ENCODE results near the gene KSR2. TPM values are rescaled to one million over a fixed set of nuclear protein-coding genes. Genes with fewer than 3 reads are reported as not detected.

Gene KSR2
- total and polyA plus RNA-seq, 10 of the 15 experiments (the other 5 are each of a cell fraction or from before 2014, with no cell fraction given) = under 0.01 to 1.5 (median 0.01) TPM; not detected in 3

DNA sequence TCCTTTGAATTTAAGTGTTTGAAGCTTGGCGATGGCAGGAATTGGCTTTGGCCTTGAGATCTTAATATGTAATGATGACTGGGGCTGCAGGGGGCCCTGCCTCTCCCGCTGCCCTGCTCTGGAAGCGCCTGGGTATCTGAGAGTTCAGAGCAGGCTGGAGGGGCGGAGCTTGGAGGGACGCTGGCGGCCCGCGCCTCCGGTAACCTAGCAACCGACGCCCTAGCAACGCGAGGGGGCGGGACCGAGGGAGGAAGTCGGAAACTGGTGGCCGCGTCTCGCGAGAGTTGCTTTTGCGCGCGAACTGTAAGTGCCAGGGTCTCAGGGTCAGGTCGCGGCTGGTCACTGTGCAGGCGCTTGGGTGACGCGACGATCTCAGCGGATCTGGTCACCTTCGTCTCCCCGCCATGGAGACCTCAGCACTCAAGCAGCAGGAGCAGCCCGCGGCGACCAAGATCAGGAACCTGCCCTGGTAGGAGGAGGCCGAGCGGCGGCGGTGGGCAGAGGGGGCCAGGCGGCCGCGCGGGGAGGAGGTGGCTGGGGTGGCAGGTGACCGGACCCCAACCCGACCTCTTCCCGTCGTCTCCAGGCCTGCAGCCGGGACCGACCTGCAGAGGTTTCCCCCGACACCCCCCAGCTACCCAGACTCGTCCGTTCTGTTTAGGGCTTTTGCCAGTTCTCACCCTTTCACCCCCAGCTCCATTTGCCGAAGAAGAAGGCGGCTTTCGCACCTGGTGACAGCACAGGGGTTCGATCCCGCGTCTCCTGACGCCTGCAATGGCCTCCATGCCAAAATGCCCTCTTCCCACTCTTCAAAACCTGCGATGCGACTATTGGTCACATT, 47.9 kb upstream of the KSR2 start, which contains the start of gene RFC5 (continued):
- no peak for TF ChIP-seq MTA3 (IDR thresholded peaks at IDR 0.05; ENCODE audit: borderline replicate concordance, low read length)
- 0 out of 2 replicates have a peak, but pooled peaks have one; percentile 16 for TF ChIP-seq RFX5 (IDR thresholded peaks at IDR 0.05; ENCODE audit: low read depth, low read length)
- TF ChIP-seq, protein P1, sequence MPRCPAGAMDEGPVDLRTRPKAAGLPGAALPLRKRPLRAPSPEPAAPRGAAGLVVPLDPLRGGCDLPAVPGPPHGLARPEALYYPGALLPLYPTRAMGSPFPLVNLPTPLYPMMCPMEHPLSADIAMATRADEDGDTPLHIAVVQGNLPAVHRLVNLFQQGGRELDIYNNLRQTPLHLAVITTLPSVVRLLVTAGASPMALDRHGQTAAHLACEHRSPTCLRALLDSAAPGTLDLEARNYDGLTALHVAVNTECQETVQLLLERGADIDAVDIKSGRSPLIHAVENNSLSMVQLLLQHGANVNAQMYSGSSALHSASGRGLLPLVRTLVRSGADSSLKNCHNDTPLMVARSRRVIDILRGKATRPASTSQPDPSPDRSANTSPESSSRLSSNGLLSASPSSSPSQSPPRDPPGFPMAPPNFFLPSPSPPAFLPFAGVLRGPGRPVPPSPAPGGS (IDR thresholded peaks at IDR 0.05; ENCODE audit: borderline replicate concordance, insufficient read depth, low read depth, low read length, poor library complexity, severe bottlenecking) = no peak
- no peak for TF ChIP-seq EZH2 (IDR thresholded peaks at IDR 0.05; ENCODE audit: borderline replicate concordance, control insufficient read depth, low read depth, low read length)
- TF ChIP-seq, protein P2, sequence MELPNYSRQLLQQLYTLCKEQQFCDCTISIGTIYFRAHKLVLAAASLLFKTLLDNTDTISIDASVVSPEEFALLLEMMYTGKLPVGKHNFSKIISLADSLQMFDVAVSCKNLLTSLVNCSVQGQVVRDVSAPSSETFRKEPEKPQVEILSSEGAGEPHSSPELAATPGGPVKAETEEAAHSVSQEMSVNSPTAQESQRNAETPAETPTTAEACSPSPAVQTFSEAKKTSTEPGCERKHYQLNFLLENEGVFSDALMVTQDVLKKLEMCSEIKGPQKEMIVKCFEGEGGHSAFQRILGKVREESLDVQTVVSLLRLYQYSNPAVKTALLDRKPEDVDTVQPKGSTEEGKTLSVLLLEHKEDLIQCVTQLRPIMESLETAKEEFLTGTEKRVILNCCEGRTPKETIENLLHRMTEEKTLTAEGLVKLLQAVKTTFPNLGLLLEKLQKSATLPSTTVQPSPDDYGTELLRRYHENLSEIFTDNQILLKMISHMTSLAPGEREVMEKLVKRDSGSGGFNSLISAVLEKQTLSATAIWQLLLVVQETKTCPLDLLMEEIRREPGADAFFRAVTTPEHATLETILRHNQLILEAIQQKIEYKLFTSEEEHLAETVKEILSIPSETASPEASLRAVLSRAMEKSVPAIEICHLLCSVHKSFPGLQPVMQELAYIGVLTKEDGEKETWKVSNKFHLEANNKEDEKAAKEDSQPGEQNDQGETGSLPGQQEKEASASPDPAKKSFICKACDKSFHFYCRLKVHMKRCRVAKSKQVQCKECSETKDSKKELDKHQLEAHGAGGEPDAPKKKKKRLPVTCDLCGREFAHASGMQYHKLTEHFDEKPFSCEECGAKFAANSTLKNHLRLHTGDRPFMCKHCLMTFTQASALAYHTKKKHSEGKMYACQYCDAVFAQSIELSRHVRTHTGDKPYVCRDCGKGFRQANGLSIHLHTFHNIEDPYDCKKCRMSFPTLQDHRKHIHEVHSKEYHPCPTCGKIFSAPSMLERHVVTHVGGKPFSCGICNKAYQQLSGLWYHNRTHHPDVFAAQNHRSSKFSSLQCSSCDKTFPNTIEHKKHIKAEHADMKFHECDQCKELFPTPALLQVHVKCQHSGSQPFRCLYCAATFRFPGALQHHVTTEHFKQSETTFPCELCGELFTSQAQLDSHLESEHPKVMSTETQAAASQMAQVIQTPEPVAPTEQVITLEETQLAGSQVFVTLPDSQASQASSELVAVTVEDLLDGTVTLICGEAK (IDR thresholded peaks at IDR 0.05; ENCODE audit: borderline replicate concordance) = peak; percentile 85
- TF ChIP-seq, protein P3, sequence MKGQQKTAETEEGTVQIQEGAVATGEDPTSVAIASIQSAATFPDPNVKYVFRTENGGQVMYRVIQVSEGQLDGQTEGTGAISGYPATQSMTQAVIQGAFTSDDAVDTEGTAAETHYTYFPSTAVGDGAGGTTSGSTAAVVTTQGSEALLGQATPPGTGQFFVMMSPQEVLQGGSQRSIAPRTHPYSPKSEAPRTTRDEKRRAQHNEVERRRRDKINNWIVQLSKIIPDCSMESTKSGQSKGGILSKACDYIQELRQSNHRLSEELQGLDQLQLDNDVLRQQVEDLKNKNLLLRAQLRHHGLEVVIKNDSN (IDR thresholded peaks at IDR 0.05; ENCODE audit: borderline replicate concordance, extremely low read length, insufficient read depth, low read depth, low read length) = no peak
- peak; percentile 83 for TF ChIP-seq TAF1 (IDR thresholded peaks at IDR 0.05; ENCODE audit: borderline replicate concordance, low read depth, low read length)
- TF ChIP-seq, protein P4, sequence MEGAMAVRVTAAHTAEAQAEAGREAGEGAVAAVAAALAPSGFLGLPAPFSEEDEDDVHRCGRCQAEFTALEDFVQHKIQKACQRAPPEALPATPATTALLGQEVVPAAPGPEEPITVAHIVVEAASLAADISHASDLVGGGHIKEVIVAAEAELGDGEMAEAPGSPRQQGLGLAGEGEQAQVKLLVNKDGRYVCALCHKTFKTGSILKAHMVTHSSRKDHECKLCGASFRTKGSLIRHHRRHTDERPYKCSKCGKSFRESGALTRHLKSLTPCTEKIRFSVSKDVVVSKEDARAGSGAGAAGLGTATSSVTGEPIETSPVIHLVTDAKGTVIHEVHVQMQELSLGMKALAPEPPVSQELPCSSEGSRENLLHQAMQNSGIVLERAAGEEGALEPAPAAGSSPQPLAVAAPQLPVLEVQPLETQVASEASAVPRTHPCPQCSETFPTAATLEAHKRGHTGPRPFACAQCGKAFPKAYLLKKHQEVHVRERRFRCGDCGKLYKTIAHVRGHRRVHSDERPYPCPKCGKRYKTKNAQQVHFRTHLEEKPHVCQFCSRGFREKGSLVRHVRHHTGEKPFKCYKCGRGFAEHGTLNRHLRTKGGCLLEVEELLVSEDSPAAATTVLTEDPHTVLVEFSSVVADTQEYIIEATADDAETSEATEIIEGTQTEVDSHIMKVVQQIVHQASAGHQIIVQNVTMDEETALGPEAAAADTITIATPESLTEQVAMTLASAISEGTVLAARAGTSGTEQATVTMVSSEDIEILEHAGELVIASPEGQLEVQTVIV (IDR thresholded peaks at IDR 0.05; ENCODE audit: borderline replicate concordance, partially characterized antibody) = no peak
- TF ChIP-seq BHLHE40 (IDR thresholded peaks at IDR 0.05; ENCODE audit: borderline replicate concordance in 1 of 2, low read depth in 2 of 2, low read length in 1 of 2) = peak in 1 of 2 experiments; percentile 36; a peak in 1 of 4 replicates
- TF ChIP-seq, protein P5, sequence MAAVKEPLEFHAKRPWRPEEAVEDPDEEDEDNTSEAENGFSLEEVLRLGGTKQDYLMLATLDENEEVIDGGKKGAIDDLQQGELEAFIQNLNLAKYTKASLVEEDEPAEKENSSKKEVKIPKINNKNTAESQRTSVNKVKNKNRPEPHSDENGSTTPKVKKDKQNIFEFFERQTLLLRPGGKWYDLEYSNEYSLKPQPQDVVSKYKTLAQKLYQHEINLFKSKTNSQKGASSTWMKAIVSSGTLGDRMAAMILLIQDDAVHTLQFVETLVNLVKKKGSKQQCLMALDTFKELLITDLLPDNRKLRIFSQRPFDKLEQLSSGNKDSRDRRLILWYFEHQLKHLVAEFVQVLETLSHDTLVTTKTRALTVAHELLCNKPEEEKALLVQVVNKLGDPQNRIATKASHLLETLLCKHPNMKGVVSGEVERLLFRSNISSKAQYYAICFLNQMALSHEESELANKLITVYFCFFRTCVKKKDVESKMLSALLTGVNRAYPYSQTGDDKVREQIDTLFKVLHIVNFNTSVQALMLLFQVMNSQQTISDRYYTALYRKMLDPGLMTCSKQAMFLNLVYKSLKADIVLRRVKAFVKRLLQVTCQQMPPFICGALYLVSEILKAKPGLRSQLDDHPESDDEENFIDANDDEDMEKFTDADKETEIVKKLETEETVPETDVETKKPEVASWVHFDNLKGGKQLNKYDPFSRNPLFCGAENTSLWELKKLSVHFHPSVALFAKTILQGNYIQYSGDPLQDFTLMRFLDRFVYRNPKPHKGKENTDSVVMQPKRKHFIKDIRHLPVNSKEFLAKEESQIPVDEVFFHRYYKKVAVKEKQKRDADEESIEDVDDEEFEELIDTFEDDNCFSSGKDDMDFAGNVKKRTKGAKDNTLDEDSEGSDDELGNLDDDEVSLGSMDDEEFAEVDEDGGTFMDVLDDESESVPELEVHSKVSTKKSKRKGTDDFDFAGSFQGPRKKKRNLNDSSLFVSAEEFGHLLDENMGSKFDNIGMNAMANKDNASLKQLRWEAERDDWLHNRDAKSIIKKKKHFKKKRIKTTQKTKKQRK (IDR thresholded peaks at IDR 0.05; ENCODE audit: low read depth, low read length) = no peak
- peak; percentile 74 for TF ChIP-seq GABPA (IDR thresholded peaks at IDR 0.05; ENCODE audit: low read depth)
- 0 out of 3 replicates have a peak, but pooled peaks of 1 of the 2 experiments have one; percentile 38 for TF ChIP-seq EGR1 (IDR thresholded peaks at IDR 0.05; ENCODE audit: borderline replicate concordance in 1 of 2, low read depth in 2 of 2, low read length in 2 of 2)

Measured in GM12878 (cell line).